ENCODE measurements around the gene ARHGAP6. TPM values are rescaled to one million over a fixed set of nuclear protein-coding genes. Genes with fewer than 3 reads are reported as not detected.

ARHGAP6 gene
- total and polyA plus RNA-seq, 2 donors (not counting 3 experiments of a cell fraction or from before 2014, with no cell fraction given), result 0.69 to 0.83 TPM

GRCh38 chrX:11215191-11215921, 450.4 kb downstream of the ARHGAP6 start:
- no peaks in the 10 kb centered on the region for H4K20me1 ChIP-seq (replicated peaks; ENCODE audit: control insufficient read depth, extremely low read depth, insufficient read depth, low read length)
- intact Hi-C loops (cut with micrococcal nuclease) (no loop called here), dilution Hi-C loops (cut with MboI; ENCODE audit: extremely low pct_ligation_motif_present, low sequenced_read_pairs) (no loop called here)
- H3K27me3 ChIP-seq (ENCODE audit: control insufficient read depth in 2 of 2, insufficient read depth in 2 of 2, low read length in 2 of 2), result no peaks in the 10 kb centered on the region
- H3K9ac ChIP-seq (replicated peaks; ENCODE audit: extremely low read depth, insufficient read depth, low read length), result no peak overlapping the region
- no peak overlapping the region for H2AFZ ChIP-seq (ENCODE audit: low read depth, low read length)
- no peaks in the 10 kb centered on the region for H3K4me1 ChIP-seq (ENCODE audit: control insufficient read depth, extremely low read depth, insufficient read depth, low read length)
- FAIRE-seq, result no peak
- TF ChIP-seq FOS (IDR thresholded peaks at IDR 0.05; ENCODE audit: borderline replicate concordance, insufficient read depth, low read length) (no peak), MYC (IDR thresholded peaks at IDR 0.05; ENCODE audit: low read depth, low read length) (no peak), CTCF (IDR thresholded peaks at IDR 0.05; ENCODE audit: extremely low read depth in 1 of 2, insufficient read depth in 1 of 2, low read depth in 1 of 2, low read length in 2 of 2) (no peak), EZH2 (IDR thresholded peaks at IDR 0.05; ENCODE audit: borderline replicate concordance, low read depth, low read length, severe bottlenecking) (no peak), JUN (IDR thresholded peaks at IDR 0.05; ENCODE audit: borderline replicate concordance, insufficient read depth, insufficient read length, low read depth) (no peak), POLR2AphosphoS5 (IDR thresholded peaks at IDR 0.05; ENCODE audit: insufficient read depth, low read depth, low read length) (no peak), GATA2 (IDR thresholded peaks at IDR 0.05; ENCODE audit: insufficient read depth, insufficient read length, low read depth, low read length) (no peak), MAX (IDR thresholded peaks at IDR 0.05; ENCODE audit: insufficient read depth, insufficient read length) (no peak), POLR2A (IDR thresholded peaks at IDR 0.05; ENCODE audit: low read depth, low read length) (no peak)
- H3K9me3 ChIP-seq (replicated peaks; ENCODE audit: control insufficient read depth, insufficient read depth, low read length), result no peaks in the 10 kb centered on the region
- DNase-seq (ENCODE audit: low read depth, low spot score), result no peak
- no peak overlapping the region for H3K4me2 ChIP-seq (ENCODE audit: insufficient read depth, low read length)
- H3K36me3 ChIP-seq (ENCODE audit: control insufficient read depth in 2 of 2, extremely low read depth in 1 of 2, insufficient read depth in 2 of 2, low read length in 2 of 2), result no peaks in the 10 kb centered on the region
- ChIA-PET CTCF (no interaction called here), POLR2A (no interaction called here)
- H3K4me3 ChIP-seq (replicated peaks in 1 of 3; ENCODE audit: insufficient read depth in 1 of 3, low read depth in 1 of 3, low read length in 3 of 3), result no peak overlapping the region
- BruUV-seq (replicated peaks), result no TSS peak
- no peaks in the 10 kb centered on the region for H3K79me2 ChIP-seq (ENCODE audit: control insufficient read depth, insufficient read depth, low read length)
- no peak overlapping the region for H3K27ac ChIP-seq (ENCODE audit: insufficient read depth, low read depth, low read length)
- no peaks in the 10 kb centered on the region for H3K9me1 ChIP-seq (replicated peaks; ENCODE audit: control insufficient read depth, extremely low read depth, insufficient read depth, low read length)
